ENCODE measurements around the gene DOCK1.

The DOCK1 gene

DNA sequence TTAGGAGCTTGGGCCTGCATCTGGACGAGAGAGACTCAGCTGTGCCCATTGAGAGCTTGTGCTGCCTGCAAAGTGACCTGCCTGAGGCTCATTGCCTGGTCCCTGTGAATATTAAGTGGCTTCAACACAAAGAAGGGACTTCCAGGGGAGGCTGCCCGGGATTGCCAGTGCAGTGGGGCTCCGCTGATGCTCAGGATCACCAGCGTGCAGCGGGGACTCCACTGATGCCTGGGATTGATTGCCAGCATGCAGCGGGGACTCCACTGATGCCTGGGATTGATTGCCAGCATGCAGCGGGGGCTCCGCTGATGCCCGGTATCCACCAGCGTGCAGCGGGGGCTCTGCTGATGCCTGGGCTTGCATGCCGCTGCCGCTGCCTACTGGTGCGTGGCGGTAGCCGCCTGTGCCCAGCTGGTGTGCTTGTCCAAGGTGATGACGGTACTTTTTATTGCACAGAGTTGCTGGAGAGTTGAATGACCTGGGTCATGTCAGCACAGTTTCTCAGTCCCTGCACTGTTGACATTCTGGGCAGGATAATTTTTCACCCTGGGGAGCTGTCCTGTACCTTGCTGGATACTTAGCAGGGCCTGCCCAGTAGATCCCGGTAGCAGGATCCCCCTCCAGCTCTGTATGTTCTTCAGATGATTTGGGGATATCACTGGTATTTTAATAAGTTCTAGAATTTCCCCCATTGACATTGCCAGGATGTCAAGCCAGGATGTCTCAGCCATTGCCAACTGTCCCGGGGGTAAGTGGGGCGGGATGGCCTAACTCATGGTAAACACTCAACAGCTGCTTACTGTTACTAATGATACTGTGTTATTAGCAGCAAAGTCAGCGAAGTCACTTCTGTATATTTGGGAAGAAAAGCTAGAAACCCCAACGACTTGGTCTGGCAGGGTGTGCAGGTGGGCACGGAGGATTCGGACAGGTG is 13.0 kb downstream of the DOCK1 start:
- Histone ChIP-seq H3K36me3 (replicated peaks; ENCODE audit: insufficient read depth, low read length) (no peaks in the 10 kb centered on the region), H3K79me2 (ENCODE audit: low read length) (no peaks in the 10 kb centered on the region), H3K9ac (ENCODE audit: low read length) (no peak overlapping the region), H3K4me1 (ENCODE audit: low read length) (no peaks in the 10 kb centered on the region), H3K9me3 (replicated peaks; ENCODE audit: insufficient read depth, low read length) (no peaks in the 10 kb centered on the region), H3K4me3 (ENCODE audit: low read length) (no peak overlapping the region), H3K27me3 (replicated peaks; ENCODE audit: insufficient read depth, low read length) (no peaks in the 10 kb centered on the region), H3K27ac (ENCODE audit: low read length) (no peak overlapping the region), H3K4me2 (ENCODE audit: low read depth, low read length) (no peak overlapping the region), H2AFZ (ENCODE audit: low read length) (no peak overlapping the region), H3F3A (ENCODE audit: insufficient read depth, low read length) (no peaks in the 10 kb centered on the region), H4K20me1 (ENCODE audit: insufficient read depth, low read length) (no peaks in the 10 kb centered on the region), H3K9me2 (replicated peaks; ENCODE audit: insufficient read depth, low read length) (no peaks in the 10 kb centered on the region)
- no peak for TF ChIP-seq EZH2 (optimal IDR thresholded peaks at IDR 0.05; ENCODE audit: low read depth, low read length)
- TF ChIP-seq, protein P1, sequence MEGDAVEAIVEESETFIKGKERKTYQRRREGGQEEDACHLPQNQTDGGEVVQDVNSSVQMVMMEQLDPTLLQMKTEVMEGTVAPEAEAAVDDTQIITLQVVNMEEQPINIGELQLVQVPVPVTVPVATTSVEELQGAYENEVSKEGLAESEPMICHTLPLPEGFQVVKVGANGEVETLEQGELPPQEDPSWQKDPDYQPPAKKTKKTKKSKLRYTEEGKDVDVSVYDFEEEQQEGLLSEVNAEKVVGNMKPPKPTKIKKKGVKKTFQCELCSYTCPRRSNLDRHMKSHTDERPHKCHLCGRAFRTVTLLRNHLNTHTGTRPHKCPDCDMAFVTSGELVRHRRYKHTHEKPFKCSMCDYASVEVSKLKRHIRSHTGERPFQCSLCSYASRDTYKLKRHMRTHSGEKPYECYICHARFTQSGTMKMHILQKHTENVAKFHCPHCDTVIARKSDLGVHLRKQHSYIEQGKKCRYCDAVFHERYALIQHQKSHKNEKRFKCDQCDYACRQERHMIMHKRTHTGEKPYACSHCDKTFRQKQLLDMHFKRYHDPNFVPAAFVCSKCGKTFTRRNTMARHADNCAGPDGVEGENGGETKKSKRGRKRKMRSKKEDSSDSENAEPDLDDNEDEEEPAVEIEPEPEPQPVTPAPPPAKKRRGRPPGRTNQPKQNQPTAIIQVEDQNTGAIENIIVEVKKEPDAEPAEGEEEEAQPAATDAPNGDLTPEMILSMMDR (IDR thresholded peaks at IDR 0.05; ENCODE audit: low read length): no peak
- no peak for TF ChIP-seq EZH2phosphoT487 (IDR thresholded peaks at IDR 0.05; ENCODE audit: low read length)
- DNase-seq: no peak

DNA sequence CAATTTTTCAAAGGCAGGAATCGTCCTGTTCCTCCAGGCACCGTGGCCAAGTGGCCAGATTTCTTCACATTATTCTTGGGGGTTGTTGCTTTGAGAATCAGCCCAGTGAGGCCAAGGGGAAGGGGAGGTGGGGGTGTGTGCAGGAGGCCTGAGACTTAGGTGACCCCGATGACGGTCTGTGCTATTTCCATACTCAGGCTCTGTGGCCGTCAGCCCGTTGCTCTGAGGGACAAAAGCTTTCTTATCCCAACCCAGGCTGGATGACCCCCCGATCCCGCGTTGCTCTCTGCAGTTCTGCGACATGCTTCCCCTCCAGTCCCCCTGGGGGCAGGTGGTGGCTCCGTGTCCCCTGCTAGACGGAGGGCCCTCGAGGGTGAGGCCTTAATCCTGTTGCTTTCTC is 14.2 kb downstream of the DOCK1 start:
- no peaks in the 10 kb centered on the region for H3K4me1 ChIP-seq (ENCODE audit: low read length)
- no peak overlapping the region for H2AFZ ChIP-seq (ENCODE audit: low read length)
- H3K79me2 ChIP-seq (ENCODE audit: low read length): no peaks in the 10 kb centered on the region
- no peaks in the 10 kb centered on the region for H4K20me1 ChIP-seq (ENCODE audit: insufficient read depth, low read length)
- H3K27ac ChIP-seq (ENCODE audit: low read length): no peak overlapping the region
- no peaks in the 10 kb centered on the region for H3K36me3 ChIP-seq (replicated peaks; ENCODE audit: insufficient read depth, low read length)
- H3K4me2 ChIP-seq (ENCODE audit: low read depth, low read length): no peak overlapping the region
- H3K9ac ChIP-seq (ENCODE audit: low read length): no peak overlapping the region
- TF ChIP-seq, protein P1 (IDR thresholded peaks at IDR 0.05; ENCODE audit: low read length): no peak
- TF ChIP-seq EZH2phosphoT487 (IDR thresholded peaks at IDR 0.05; ENCODE audit: low read length): no peak
- TF ChIP-seq EZH2 (optimal IDR thresholded peaks at IDR 0.05; ENCODE audit: low read depth, low read length): no peak
- no peaks in the 10 kb centered on the region for H3K27me3 ChIP-seq (replicated peaks; ENCODE audit: insufficient read depth, low read length)
- H3K9me3 ChIP-seq (replicated peaks; ENCODE audit: insufficient read depth, low read length): no peaks in the 10 kb centered on the region
- DNase-seq: no peak
- H3F3A ChIP-seq (ENCODE audit: insufficient read depth, low read length): no peaks in the 10 kb centered on the region
- H3K4me3 ChIP-seq (ENCODE audit: low read length): no peak overlapping the region
- H3K9me2 ChIP-seq (replicated peaks; ENCODE audit: insufficient read depth, low read length): no peaks in the 10 kb centered on the region

DNA sequence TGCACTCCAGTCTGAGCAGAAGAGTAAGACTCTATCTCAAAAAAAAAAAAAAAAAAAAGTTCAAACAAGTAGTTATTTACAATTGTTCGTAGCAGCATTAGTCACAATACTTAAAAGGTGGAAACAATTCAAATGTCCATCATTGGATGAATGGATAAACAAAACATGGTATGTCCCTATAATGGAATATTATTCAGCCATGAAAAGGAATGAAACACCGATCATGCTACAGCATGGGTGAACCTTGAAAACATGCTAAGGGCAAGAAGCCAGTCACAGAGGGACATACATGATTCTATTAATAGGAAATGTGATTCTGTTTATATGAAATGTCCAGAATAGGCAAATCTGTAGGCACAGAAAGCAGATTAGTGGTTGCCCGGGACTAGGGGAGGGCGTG is 15.9 kb downstream of the DOCK1 start:
- H3K36me3 ChIP-seq (replicated peaks; ENCODE audit: insufficient read depth, low read length): no peaks in the 10 kb centered on the region
- no peak overlapping the region for H3K27ac ChIP-seq (ENCODE audit: low read length)
- H3F3A ChIP-seq (ENCODE audit: insufficient read depth, low read length): no peaks in the 10 kb centered on the region
- no peak overlapping the region for H3K9ac ChIP-seq (ENCODE audit: low read length)
- H3K9me2 ChIP-seq (replicated peaks; ENCODE audit: insufficient read depth, low read length): no peaks in the 10 kb centered on the region
- H3K4me3 ChIP-seq (ENCODE audit: low read length): no peak overlapping the region
- no peak for DNase-seq
- no peaks in the 10 kb centered on the region for H3K9me3 ChIP-seq (replicated peaks; ENCODE audit: insufficient read depth, low read length)
- H3K27me3 ChIP-seq (replicated peaks; ENCODE audit: insufficient read depth, low read length): no peaks in the 10 kb centered on the region
- no peak overlapping the region for H3K4me2 ChIP-seq (ENCODE audit: low read depth, low read length)
- no peaks in the 10 kb centered on the region for H3K4me1 ChIP-seq (ENCODE audit: low read length)
- no peaks in the 10 kb centered on the region for H3K79me2 ChIP-seq (ENCODE audit: low read length)
- H2AFZ ChIP-seq (ENCODE audit: low read length): no peak overlapping the region
- TF ChIP-seq, protein P1 (IDR thresholded peaks at IDR 0.05; ENCODE audit: low read length): no peak
- no peak for TF ChIP-seq EZH2 (optimal IDR thresholded peaks at IDR 0.05; ENCODE audit: low read depth, low read length)
- H4K20me1 ChIP-seq (ENCODE audit: insufficient read depth, low read length): no peaks in the 10 kb centered on the region

All from MM.1S (cell line).